Muscle layer of duodenum (tissue), 2 donors: ENCODE results near the gene PYY.

ENCODE experiments used
- H3K27ac ChIP-seq: one replicate; pipeline ENCODE4 v1.7.0; 2013; ENCODE audit warnings: mild to moderate bottlenecking, low read length
- H3K27me3 ChIP-seq: one replicate; pipeline ENCODE4 v1.7.0; 2013; ENCODE audit warnings: low read depth, mild to moderate bottlenecking, control low read depth, low read length
- H3K36me3 ChIP-seq, 2 donors: one replicate each; pipeline ENCODE4 v1.7.0; 2013; ENCODE audit warnings: low read length in 2 of 2, control low read depth in 1 of 2, mild to moderate bottlenecking in 1 of 2; ENCODE audit not compliant: insufficient read depth in 2 of 2, control insufficient read depth in 1 of 2
- H3K4me1 ChIP-seq, 2 donors: one replicate each; pipeline ENCODE4 v1.7.0; 2013; ENCODE audit warnings: low read length in 2 of 2, mild to moderate bottlenecking in 2 of 2, control low read depth in 1 of 2, moderate library complexity in 1 of 2; ENCODE audit not compliant: insufficient read depth in 2 of 2, control insufficient read depth in 1 of 2
- H3K4me3 ChIP-seq, 2 donors: one replicate each; pipeline ENCODE4 v1.7.0; 2013; ENCODE audit warnings: low read length in 2 of 2, low read depth in 1 of 2, mild to moderate bottlenecking in 1 of 2
- H3K9me3 ChIP-seq, 2 donors: one replicate each; pipeline ENCODE4 v1.7.0; 2013; ENCODE audit warnings: low read length in 2 of 2, control low read depth in 1 of 2, mild to moderate bottlenecking in 1 of 2; ENCODE audit not compliant: control insufficient read depth in 1 of 2
- donor health status: healthy.

PYY gene

DNA sequence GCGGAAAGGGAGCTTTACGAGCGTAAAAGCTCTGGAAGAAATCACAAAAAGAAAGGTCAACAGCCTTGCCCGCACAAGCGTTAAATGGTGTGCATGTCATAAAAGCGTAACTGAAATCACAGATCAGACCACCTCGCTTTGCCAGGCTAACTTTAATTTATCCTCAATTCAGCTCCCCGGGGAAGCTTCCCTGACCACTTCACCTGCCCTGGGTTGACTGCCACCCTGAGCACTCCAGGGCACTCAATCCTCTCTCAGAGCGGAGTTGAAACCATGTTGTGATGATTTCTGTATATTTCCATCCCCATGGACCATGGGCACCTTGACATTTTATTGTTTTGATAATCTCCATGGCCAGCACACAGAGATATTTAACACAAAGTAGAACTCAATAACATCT, 34.6 kb upstream of the PYY start:
- H3K4me1 ChIP-seq: peaks cover 0 to 9% of the 10 kb centered on the region in 2 donors
- no peaks in the 10 kb centered on the region for H3K36me3 ChIP-seq
- H3K9me3 ChIP-seq: no peaks in the 10 kb centered on the region
- H3K4me3 ChIP-seq: no peak overlapping the region
- peaks cover 5% of the 10 kb centered on the region for H3K27me3 ChIP-seq
- H3K27ac ChIP-seq: no peak overlapping the region

GRCh38 chr17:43987131-43988021, 33.6 kb upstream of the PYY start:
- no peak overlapping the region for H3K27ac ChIP-seq
- no peaks in the 10 kb centered on the region for H3K36me3 ChIP-seq
- H3K27me3 ChIP-seq: peaks cover 13% of the 10 kb centered on the region
- peaks cover 0 to 9% of the 10 kb centered on the region in 2 donors for H3K4me1 ChIP-seq
- H3K9me3 ChIP-seq: no peaks in the 10 kb centered on the region
- no peak overlapping the region for H3K4me3 ChIP-seq

DNA sequence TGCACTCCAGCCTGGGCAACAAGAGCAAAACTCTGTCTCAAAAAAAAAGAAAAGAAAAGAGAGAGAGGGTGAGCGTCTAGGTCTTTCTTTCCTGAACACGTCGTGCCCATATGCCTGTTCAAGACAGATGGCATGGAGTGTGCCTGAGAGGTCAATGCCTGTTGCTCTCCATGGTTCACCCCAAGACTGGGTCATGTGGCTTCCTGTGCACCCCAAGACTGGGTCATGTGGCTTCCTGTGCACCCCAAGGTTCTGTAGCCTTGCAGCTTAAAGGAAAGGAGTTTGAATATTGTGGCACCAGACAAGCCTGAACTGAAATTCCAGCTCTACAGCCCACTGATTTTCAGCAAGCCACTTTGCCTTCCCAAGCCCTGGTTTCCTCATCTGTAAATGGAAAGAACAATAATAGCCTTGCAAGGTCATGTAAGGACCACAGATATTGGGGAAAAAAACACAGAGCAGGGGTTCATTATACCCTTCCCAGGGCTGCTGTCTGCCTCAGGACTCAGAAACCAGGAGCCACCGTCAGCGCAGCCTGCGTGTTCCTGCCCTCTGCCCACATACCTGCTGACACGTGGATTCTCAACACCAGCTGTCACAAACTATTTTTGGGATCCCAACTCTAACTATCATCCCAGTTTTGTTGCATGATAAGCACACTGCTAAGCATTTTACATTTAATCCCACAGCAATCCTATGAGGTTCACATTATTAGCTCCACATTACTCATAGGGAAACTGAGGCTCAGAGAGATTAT, 32.7 kb upstream of the PYY start:
- Histone ChIP-seq H3K4me3 (no peak overlapping the region), H3K27ac (no peak overlapping the region), H3K9me3 (no peaks in the 10 kb centered on the region), H3K27me3 (peaks cover 18% of the 10 kb centered on the region), H3K36me3 (no peaks in the 10 kb centered on the region), H3K4me1 (peaks cover 0 to 9% of the 10 kb centered on the region in 2 donors)

- H3K36me3 ChIP-seq: no peaks in the 10 kb centered on the region
- no peaks in the 10 kb centered on the region for H3K9me3 ChIP-seq
- peaks cover 22% of the 10 kb centered on the region for H3K27me3 ChIP-seq
- peaks cover 0 to 9% of the 10 kb centered on the region in 2 donors for H3K4me1 ChIP-seq
- H3K27ac ChIP-seq: no peak overlapping the region
- peak overlapping the region; percentile 7 to 64 for H3K4me3 ChIP-seq
These were observed 30.8 kb upstream of the PYY start for GRCh38 chr17:43984521-43984920.

DNA sequence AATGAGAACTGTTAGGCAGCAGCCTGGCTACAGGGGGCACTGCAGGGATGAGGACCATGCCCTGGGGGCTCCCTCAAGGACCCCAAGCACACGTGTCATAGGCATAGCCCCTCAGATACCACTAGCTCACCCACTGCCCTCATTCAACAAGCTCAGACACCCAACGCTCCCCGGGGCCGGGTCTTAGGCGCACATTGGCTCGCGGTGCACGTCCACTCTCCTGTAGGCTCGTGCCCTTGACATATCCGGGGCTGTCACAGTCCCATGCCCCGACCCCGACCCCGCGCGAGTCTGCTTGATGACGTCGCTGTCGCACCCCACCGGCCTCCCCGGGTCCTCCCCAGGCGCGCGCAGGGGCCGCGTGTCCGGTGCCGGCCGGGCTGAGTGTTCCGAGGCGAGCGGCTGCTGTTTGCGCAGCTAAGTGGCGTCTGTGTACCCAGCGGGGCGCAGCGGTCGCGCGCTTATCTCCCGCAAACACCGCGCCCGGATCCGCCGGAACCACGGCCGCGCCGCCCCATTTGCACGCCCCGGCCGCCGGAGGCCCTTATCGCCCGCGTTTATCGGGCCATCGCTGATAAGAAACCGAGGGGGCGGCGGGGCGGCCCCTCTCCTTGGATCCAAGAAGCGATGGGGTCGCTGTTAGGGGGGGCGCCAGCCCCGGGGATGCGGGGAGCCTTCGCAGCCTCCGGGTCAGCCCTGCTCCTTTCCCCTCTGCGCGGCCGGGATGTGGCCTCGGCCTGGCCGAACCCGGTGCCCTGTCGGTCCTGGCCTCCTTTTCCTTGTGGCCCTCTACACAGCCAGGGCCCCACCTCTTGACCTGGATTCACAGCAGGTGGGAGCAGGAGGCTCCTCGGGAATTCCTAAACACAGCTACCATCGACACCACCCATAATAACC, 30.0 kb upstream of the PYY start:
- Histone ChIP-seq H3K4me1 (peaks cover 0 to 9% of the 10 kb centered on the region in 2 donors), H3K27me3 (peaks cover 22% of the 10 kb centered on the region), H3K36me3 (no peaks in the 10 kb centered on the region), H3K4me3 (peak overlapping the region in 1 of 2 donors; percentile 64), H3K27ac (no peak overlapping the region), H3K9me3 (no peaks in the 10 kb centered on the region)

DNA sequence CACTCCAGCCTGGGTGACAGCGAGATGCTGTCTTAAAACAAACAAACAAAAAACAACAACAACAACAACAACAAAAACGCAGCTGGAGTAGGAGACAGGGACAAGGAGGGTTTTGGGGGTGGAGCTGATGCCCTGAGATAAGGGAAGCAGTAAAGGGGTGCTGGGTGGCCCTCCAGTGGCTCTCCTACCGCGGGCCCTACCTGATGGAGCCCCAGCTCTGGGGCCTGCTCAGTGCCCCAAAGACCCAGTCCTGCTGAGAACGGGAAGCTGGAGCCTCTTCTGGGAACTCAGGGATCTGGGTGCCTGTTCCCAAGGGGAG, 29.4 kb upstream of the PYY start:
- H3K36me3 ChIP-seq: no peaks in the 10 kb centered on the region
- no peak overlapping the region for H3K27ac ChIP-seq
- no peaks in the 10 kb centered on the region for H3K9me3 ChIP-seq
- peak overlapping the region in 1 of 2 donors; percentile 64 for H3K4me3 ChIP-seq
- peaks cover 0 to 9% of the 10 kb centered on the region in 2 donors for H3K4me1 ChIP-seq
- peaks cover 22% of the 10 kb centered on the region for H3K27me3 ChIP-seq

DNA sequence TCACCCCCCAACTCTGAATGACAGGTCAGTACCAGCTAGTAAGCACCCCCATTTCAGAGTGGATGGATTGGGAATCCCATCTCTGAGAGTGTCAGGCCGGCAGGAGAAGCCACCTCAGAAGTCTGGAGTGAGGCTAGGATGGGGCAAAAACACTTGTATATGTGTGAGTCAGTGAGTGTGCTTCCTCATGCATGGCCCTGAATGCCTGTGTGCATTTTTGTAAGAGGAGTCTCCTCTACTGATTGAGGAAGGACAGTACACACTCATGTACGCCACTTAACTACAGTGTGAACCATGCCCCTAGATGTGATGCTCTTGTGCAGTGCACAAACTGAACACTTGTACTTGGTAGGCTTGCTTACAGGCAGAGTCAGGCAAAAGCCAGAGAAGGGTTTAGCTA, 28.4 kb upstream of the PYY start:
- no peaks in the 10 kb centered on the region for H3K9me3 ChIP-seq
- H3K4me3 ChIP-seq: no peak overlapping the region
- no peaks in the 10 kb centered on the region for H3K36me3 ChIP-seq
- H3K4me1 ChIP-seq: peaks cover 0 to 9% of the 10 kb centered on the region in 2 donors
- H3K27me3 ChIP-seq: peaks cover 22% of the 10 kb centered on the region
- H3K27ac ChIP-seq: no peak overlapping the region

DNA sequence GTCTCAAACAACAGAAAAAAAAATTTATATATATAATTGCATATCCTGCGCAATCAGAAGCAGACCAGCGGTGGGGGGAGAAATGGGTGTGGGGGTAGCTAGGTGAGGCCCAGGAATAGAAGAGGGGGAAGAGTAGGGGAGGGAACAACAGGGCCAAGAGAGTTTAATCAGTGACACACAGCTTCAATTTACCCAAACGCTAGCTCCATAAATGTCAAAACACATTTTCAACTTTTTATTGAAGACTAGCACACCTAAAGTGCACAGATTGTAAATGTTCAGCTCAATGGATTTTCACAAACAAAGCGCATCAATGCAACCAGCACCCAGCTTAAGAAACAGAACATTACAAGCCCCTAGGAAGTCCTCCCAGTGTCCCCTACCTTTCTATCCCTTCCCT, 25.9 kb upstream of the PYY start:
- no peaks in the 10 kb centered on the region for H3K9me3 ChIP-seq
- no peaks in the 10 kb centered on the region for H3K36me3 ChIP-seq
- no peak overlapping the region for H3K27ac ChIP-seq
- no peak overlapping the region for H3K4me3 ChIP-seq
- peaks cover 21% of the 10 kb centered on the region for H3K27me3 ChIP-seq
- peaks cover 0 to 9% of the 10 kb centered on the region in 2 donors for H3K4me1 ChIP-seq

DNA sequence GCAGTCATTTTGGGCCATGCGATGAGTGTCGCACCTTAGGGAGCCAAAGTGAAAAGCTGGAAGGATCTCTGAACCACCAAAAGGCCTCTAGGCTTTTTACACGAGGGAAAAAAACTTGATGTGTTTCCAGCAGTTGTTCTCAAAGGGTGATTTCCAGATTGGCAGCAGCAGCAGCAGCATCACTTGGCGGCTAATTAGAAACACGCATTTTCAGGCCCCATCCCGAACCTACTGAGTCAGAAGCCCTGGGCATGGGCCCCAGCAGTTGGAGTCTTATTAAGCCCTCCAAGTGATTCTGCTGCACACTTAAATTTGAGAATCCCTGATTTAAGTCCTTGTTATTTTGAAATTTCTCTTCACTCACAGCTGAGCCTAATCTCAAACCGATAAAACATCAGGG, 25.3 kb upstream of the PYY start:
- Histone ChIP-seq H3K4me3 (no peak overlapping the region), H3K36me3 (no peaks in the 10 kb centered on the region), H3K27me3 (peaks cover 23% of the 10 kb centered on the region), H3K9me3 (no peaks in the 10 kb centered on the region), H3K27ac (no peak overlapping the region), H3K4me1 (peaks cover 0 to 7% of the 10 kb centered on the region in 2 donors)

GRCh38 chr17:43978078-43978477, 24.3 kb upstream of the PYY start:
- peaks cover 22% of the 10 kb centered on the region for H3K27me3 ChIP-seq
- H3K4me1 ChIP-seq: no peaks in the 10 kb centered on the region
- no peak overlapping the region for H3K27ac ChIP-seq
- no peaks in the 10 kb centered on the region for H3K9me3 ChIP-seq
- H3K4me3 ChIP-seq: no peak overlapping the region
- H3K36me3 ChIP-seq: no peaks in the 10 kb centered on the region
